Smooth muscle cell of trachea (primary cell): ENCODE data around the gene CST11. TPM values are rescaled to one million over a fixed set of nuclear protein-coding genes. Genes with fewer than 3 reads are reported as not detected.

Source experiments
- total RNA-seq: library from RNA; depleted of rRNA; stranded (reverse); fragments of >200 nt; gene quantifications from 2 replicates; pipeline ENCODE4 v1.2.1, GENCODE V29; 2014

CST11 gene, protein sequence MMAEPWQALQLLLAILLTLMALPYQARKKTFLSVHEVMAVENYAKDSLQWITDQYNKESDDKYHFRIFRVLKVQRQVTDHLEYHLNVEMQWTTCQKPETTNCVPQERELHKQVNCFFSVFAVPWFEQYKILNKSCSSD
- not detected in 2 replicates for total RNA-seq

DNA sequence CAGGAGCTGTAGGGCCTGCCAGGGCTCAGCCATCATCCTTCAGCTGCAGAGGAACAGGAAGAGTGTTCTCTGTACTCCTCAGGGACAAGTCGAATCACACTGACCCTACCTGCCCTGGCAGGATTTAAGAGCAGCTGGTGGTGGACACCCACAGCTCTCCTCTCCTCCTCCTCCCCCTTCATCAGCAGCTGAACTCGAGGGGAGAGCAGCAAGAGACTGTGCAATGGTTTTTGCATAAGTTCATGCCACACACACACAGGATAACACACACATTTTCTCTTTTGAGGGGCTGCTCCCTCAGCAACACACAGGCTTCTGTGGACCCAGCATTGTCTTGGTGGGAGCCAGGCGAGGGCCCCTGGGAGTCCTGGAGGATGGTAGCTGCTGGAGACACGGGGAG is at the start of gene CST11:
CST11 (minus strand) TSS at position 101 of the 400 bp plus-strand sequence; CDS start at position 36, 65 bp downstream.

DNA sequence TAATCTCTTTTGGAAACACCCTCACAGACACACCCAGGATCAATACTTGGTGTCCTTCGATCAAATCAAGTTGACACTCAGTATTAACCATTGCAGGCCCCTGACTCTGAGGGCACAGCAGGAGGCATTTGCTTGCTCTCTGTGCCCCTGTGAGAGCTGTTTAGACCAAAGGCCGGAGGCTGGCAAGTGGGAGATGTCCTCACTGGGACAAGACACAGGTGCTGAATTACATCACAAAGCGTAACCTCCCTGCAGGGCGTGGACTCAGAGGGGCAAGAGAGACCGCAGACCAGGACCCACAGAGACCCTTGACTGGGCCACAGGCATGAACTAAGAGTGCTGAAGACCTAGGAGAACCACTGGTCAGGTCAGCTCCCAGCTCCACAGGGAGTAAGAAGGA is 38.1 kb upstream of the CST11 start, which contains the start of gene CST8:
CST8 (plus strand) TSS at position 301 of the 400 bp plus-strand sequence. CDS start 551 bp downstream, outside the sequence.

DNA sequence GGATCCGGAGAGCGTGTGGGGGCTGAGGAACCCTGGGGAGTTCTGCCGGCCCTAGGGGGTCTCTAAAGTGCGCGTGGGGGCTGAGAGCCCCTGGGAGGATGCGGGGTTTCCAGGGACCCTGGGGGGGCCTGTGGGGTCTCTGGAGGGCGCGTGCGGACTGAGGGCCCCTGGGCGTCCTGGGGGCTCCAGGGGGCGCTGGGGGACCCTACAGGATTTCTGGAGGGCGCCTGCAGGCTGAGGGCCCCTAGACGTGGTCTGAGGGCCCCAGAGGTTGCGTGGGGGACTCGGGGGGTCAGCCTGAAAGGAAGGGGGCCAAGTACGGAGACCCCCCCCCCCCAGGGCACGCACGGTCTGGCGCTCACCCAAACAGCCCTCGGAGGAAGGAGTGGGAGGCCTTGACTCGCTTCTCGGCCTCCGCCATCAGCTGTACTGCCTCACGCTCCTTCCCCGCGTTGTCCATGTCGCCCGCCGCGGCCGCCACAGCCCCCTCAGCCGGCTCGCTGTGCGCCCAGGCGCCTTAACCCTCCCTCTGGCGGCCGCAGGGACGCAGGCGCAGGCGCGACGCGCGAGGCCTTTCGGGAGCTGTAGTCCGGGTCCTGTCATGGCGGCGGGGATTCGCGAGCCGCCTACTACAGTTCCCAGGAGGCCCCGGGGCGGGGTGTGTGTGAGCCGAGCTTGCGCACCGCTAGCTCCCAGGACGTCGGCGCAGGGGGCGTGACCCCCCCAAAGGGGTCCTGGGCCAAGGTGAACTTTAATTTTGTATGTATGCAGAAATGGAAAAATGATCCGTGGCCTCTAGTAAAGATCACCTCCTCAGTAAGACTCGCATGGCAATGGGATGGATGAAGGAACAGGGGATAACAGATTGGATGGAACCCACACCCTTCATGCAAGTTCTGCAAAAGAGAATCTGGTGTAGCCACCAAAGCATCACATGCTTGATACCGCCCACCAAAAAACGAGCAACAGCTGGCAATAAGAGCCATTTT is 31.4 kb downstream of the CST11 start, which contains the start of gene NAPB:
NAPB (minus strand) TSS at position 546 of the 989 bp plus-strand sequence; CDS start at position 460, 86 bp downstream.

Other genes starting within 250 kb of the CST11 start
- 17.2 and 17.3 TPM in 2 replicates for gene NXT1, start 102.1 kb downstream of the CST11 start, total RNA-seq
- gene GZF1, start 90.7 kb downstream of the CST11 start, total RNA-seq, result 13.2 and 21.0 TPM in 2 replicates
- gene NAPB, start 31.4 kb downstream of the CST11 start, total RNA-seq, result 8.6 and 11.2 TPM in 2 replicates
- not detected in 2 replicates for gene CSTL1, start 13.2 kb downstream of the CST11 start, total RNA-seq
- not detected in 2 replicates for gene CST8, start 38.2 kb upstream of the CST11 start, total RNA-seq
- gene CST9L, start 115.6 kb upstream of the CST11 start, total RNA-seq, result not detected in 2 replicates
- not detected in 2 replicates for gene CST9, start 153.0 kb upstream of the CST11 start, total RNA-seq
- gene CST3, start 185.1 kb upstream of the CST11 start, total RNA-seq, result 254 and 383 TPM in 2 replicates
- not detected in 2 replicates for gene CST4, start 236.2 kb upstream of the CST11 start, total RNA-seq